Activated CD4-positive, alpha-beta T cell treated with anti-CD3 and anti-CD28 coated beads, Interleukin-2, amount 50 U/mL, for 48 hours (primary cell): ENCODE data around the gene CBX3.
"Not testable (repeated sequence)": the region's sequence is repeated elsewhere in the genome, so short reads cannot be mapped to it uniquely, and the experiment has no call there.

ENCODE experiments used
- DNase-seq, 2 experiments: peaks; one replicate each; pipeline ENCODE4 v3.0.0-alpha.2; 2020

The CBX3 gene

GRCh38 chr7:26188206-26188956 lies 13.2 kb upstream of the CBX3 start:
- DNase-seq: no peak

DNA sequence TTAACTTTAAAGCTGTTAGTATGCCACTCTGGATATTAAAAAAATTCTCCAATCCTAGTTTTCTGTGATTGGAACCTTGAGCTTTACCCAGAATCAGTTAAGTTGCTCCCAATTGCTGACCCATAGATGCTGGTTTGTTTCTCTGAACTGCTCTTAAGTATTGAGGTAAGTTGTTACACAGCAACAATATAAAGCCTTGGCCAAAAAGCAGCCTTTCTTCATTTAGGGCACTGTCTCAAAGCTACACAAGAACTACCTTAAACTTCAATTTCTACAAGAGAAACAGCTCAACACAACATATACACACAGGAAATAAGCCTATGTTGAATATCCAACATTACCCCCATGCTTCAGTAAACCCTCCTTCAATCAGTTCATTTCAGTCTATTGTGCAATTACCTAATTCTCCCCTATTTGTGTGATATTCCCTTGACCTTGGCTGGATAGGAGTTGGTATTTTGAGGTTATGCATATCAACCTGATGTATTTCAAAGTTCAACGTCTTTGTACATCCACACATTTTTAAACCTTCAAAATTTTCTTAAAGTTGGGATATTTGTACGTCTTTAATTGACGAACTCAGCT lies 12.5 kb upstream of the CBX3 start:
- no peak for DNase-seq

GRCh38 chr7:26189697-26190096 lies 11.8 kb upstream of the CBX3 start:
- no peak for DNase-seq

- DNase-seq: no peak
Observed at GRCh38 chr7:26190417-26190869, 11.1 kb upstream of the CBX3 start.

DNA sequence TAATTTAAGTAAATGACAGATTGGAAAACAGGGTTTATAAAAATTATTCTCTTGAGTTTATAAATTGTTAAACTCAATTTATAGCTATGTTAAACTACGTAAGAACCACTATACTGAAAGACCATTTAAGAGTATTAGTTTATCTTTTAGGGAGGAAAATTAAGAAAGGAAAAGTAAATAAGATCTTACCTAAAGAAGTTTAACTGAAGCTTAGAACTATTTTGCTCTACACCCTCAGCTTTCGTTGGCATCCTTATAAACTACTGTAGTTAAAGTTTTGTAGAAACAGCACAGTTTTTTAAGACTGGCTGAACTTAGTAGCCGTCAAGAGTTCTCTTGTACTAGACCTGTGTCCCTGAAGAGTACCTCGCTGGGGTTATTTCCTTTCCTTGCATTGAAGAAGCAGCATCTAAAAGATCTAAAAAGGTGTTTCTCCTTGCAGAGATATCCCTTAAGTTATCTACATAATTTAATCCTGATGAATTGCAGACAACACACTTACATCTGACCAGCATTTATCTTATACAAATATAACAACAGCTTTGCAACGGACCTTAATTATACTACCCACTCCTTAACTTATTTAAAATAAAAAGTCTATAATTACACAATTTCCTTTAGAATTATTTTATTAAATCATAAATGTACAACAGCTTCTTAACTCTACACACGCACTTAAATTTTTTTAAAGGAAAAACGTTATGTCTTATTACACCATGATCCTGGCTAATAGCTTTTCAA lies 10.1 kb upstream of the CBX3 start:
- DNase-seq: no peak

- DNase-seq: no peak
Observed at GRCh38 chr7:26191974-26192479, 9.5 kb upstream of the CBX3 start.

DNA sequence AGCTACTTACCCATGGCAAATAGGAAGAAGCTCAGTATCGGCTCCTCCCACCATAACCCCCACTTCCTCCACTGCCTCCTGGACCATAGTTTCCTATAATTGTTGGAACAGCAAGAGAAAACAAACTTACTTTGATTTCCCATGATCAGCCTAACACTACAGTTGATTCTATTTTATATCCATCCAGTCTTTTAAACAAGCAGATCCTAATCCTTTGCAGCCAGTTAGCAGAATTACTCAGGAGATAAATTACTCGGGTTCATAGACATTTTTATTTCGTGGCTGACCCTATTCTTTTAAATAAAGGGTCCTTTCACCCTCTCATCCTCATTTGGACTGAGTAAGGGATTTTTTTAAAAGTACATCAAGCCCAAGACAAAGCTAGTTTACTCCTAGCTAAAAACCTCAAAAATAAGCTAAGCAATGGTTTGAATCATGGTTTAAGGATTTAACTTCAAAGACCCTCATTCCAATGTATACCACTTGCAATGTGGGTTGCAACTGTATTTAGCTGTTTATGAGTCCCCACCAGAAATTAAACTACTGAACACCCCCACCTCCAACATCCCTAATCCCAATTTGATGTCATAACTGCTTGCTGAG lies 9.0 kb upstream of the CBX3 start:
- no peak for DNase-seq

DNA sequence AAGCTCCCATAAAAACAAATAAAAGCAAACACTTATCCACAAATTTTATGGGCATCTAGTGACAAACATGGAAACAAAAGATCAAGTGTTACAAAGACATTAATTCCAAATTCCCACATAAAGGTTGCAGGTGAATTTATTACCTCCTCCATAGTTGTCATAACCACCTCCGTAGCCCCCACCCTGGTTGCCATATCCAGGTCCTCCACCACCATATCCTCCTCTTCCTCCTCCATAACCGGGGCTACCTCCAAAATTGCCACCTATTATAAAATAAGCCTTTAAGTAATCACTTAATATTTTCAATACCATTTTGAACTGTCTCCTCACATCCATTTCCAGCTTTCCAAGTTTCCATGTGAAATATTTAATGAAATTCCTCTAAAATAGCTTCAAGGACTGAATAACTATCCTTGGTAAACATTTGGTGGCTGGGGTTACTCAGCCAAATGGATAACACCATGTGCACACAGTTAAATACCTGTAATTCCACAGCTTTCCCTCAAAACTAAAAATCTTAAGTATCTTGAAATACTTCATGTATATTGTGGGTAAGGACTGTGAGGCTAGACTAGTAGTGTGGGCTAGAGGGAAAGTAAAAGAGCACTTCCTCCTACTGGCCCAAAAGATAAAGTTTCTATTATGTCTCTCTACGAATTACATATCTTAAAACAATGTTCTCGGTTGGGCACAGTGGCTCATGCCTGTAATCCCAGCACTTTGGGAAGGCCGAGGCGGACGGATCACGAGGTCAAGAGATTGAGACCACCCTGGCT lies 7.9 kb upstream of the CBX3 start:
- DNase-seq: no peak

GRCh38 chr7:26194764-26195163 lies 6.8 kb upstream of the CBX3 start:
- not testable (repeated sequence) for DNase-seq

- DNase-seq: no peak
Observed at GRCh38 chr7:26195182-26195581, 6.4 kb upstream of the CBX3 start.

GRCh38 chr7:26195867-26196657 lies 5.5 kb upstream of the CBX3 start:
- DNase-seq: no peak

- DNase-seq: no peak
Observed at GRCh38 chr7:26197153-26198115, 4.1 kb upstream of the CBX3 start.

- DNase-seq: no peak
Observed at GRCh38 chr7:26198133-26198780, 3.3 kb upstream of the CBX3 start.

DNA sequence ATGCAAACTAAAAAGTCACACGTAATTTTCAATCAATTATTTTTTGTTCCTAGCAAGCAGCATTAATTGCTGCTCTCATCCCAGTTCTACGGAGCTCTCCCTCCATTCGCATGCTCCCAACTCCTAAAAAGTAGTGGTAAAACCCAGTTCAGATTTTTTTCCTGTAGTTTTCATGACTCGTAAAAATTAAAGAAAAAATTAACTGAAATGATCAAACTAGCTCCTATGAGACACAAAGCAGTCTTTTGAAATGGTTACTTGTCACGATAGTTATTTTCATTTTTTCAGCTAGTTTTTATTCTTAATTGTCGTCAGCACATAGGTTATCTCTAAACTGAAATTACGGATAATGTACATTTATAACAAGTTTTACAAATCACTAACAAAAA lies 2.8 kb upstream of the CBX3 start:
- DNase-seq: no peak

- peak; percentile 58 to 67 for DNase-seq
Observed at GRCh38 chr7:26199301-26200037, 2.1 kb upstream of the CBX3 start.

DNA sequence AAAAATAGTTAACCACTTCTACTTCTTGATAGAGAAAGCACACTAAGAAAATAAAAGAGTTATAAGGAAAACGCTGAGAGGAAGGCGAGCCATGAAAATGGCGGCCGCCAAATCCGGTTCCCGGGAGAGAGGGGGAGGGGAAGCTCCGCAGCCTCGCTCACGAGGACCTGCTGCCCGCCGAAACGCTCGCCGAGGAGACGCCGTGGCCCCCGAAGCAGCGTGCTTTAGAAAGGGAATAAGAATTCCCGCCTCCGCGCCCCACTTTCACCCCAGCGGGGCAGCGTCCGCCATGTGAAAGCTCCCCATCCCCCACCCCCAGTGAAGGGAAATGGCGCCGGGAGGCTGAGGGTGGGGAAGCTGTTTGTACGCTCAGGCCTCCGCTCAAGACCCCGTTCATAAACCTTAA lies 1.5 kb upstream of the CBX3 start:
- DNase-seq: peak; percentile 77 to 80

DNA sequence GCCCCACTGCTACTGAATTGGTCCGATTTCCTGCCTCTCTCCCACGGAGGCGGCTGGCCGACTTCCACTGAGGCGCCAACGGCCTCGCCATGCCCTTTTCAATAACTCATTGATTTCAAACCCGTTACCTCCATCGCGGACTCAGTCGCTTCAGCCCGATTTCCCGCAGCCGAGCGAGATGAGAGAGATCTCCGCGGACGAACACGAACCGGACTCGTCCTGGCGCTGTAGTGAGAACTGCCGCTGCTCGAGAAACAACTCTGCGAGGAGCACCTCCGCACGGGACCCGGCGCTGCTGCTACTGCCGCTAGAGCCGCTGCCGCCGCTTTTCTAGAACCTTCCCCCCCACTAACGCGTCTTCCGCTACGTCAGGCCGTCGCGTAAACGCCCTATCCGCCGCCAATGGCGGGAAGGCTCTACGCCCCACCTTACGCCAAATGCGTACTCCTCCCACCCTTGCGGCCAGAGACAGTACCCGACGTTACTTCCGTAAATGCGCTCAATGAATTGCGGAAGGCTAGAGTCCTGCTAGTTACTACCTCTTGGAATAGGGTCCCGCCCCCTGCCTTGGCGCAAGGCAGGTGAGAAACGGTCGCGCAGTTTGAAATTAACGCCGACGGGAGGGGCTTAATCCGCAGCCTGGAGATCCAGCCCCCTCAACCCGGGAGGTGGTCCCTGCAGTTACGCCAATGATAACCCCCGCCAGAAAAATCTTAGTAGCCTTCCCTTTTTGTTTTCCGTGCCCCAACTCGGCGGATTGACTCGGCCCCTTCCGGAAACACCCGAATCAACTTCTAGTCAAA lies 900 bp upstream of the CBX3 start, which contains the start of gene HNRNPA2B1:
Gene HNRNPA2B1, minus strand, starts transcription at position 303 of the 803 bp plus-strand sequence. Its CDS starts 169 bp downstream, at position 134.
- peak; percentile 97 for DNase-seq
